ENCODE results near the gene ZCRB1.

The ZCRB1 gene

GRCh38 chr12:42277396-42278127 lies 48.3 kb downstream of the ZCRB1 start:
- DNase-seq, result no peak

- DNase-seq, result no peak
Measured at GRCh38 chr12:42275499-42275898, 50.4 kb downstream of the ZCRB1 start.

GRCh38 chr12:42273706-42274105 lies 52.2 kb downstream of the ZCRB1 start:
- DNase-seq, result no peak

GRCh38 chr12:42270596-42270995 lies 55.3 kb downstream of the ZCRB1 start:
- DNase-seq, result no peak

- DNase-seq, result no peak
Measured at GRCh38 chr12:42267413-42268190, 58.3 kb downstream of the ZCRB1 start.

- DNase-seq, result no peak
Measured at GRCh38 chr12:42266579-42267230, 59.2 kb downstream of the ZCRB1 start.

GRCh38 chr12:42262271-42262670 lies 63.6 kb downstream of the ZCRB1 start:
- no peak for DNase-seq

Measured in hippocampal formation (tissue), 2 donors.